Activated CD4-positive, alpha-beta T cell treated with anti-CD3 and anti-CD28 coated beads for 1 hour (primary cell): ENCODE results near the gene CPNE6.
"Not testable (repeated sequence)": the region's sequence is repeated elsewhere in the genome, so short reads cannot be mapped to it uniquely, and the experiment has no call there.

Experiments
- DNase-seq: peaks from one replicate; pipeline ENCODE4 v3.0.0-alpha.2; 2020

CPNE6 gene

GRCh38 chr14:24071144-24071697 lies at the start of gene CPNE6:
CPNE6 (plus strand) TSS chr14:24071562; CDS start chr14:24072937, 1,375 bp downstream.
- DNase-seq, result no peak

GRCh38 chr14:24024939-24025418 lies 46.4 kb upstream of the CPNE6 start:
- DNase-seq, result not testable (repeated sequence)

DNA sequence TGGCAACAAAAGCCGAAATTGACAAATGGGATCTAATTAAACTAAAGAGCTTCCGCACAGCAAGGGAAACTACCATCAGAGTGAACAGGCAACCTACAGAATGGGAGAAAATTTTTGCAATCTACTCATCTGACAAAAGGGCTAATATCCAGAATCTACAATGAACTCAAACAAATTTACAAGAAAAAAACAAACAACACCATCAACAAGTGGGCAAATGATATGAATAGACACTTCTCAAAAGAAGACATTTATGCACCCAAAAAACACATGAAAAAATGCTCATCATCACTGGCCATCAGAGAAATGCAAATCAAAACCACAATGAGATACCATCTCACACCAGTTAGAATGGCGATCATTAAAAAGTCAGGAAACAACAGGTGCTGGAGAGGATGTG lies 41.7 kb upstream of the CPNE6 start:
- DNase-seq, result not testable (repeated sequence)

GRCh38 chr14:24031331-24031730 lies 40.0 kb upstream of the CPNE6 start:
- not testable (repeated sequence) for DNase-seq

- DNase-seq, result no peak
Observed at GRCh38 chr14:24032727-24033418, 38.5 kb upstream of the CPNE6 start.

DNA sequence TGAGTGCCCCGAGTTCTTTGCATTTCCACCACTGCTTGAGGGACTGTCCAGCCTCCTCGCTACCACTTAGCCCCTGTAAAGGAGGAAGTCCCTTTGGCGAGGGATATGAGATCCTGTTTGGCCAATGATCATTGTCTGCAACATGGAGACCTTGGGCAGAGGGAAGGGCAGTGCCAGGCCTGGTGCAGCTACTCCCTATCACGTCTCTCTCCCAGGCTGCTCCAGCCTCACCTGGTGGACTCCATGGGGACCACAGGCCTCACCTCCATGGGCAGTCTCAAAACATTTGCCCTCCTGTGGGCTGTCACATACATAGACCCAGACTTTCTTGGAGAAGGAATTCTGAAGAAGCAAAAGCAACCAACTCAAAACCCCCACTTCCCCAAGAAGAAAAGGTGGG lies 35.6 kb upstream of the CPNE6 start:
- DNase-seq, result not testable (repeated sequence)

- DNase-seq, result peak; percentile 43
Observed at GRCh38 chr14:24036169-24036962, 35.0 kb upstream of the CPNE6 start.

DNA sequence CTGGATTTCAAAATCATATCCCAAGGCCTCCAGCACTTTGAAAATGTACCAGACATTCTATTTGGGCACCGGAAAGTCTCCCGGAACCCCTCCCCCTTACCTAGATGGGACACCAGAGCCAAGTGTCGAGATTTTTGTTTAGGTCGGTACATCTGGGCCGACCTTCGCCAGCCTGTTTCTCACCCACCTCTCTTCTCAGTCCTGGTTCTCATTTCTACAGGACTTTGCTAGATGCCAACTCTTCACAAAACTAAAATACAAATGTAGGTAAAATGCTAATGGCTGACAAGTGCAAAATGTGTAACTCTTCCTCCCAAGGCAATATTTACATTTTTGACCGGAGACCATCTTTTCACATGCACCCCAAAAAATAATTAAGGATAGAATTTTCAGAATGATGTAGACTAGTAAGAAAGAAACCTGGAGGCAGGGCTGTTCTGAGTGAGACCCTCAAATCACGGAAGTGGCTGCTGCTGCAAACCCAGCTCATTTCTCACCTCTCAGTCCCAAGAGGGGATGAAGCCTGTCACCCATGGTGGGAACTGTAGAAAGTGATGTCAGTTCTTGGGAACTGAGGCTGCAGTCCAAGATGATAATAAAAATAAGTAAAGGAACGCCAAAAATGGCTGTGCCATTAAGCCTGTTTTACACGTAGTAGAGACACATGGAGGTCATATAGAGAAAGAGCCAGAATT lies 34.3 kb upstream of the CPNE6 start:
- not testable (repeated sequence) for DNase-seq

DNA sequence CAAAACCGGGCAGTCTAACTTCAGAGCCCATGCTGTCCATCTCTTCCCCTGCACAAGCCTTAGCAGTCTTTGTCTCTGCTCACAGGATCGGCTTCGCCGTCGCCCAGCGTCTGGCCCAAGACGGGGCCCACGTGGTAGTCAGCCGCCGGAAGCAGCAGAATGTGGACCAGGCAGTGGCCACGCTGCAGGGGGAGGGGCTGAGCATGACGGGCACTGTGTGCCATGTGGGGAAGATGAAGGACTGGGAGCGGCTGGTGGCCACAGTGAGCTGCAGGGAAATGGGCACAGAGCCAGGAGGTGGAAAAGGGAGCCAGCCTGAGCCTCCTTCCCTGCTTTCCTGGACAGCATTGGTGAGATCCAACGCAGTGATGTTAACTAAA lies 33.7 kb upstream of the CPNE6 start:
- no peak for DNase-seq

- DNase-seq, result no peak
Observed at GRCh38 chr14:24038686-24039085, 32.7 kb upstream of the CPNE6 start.

DNA sequence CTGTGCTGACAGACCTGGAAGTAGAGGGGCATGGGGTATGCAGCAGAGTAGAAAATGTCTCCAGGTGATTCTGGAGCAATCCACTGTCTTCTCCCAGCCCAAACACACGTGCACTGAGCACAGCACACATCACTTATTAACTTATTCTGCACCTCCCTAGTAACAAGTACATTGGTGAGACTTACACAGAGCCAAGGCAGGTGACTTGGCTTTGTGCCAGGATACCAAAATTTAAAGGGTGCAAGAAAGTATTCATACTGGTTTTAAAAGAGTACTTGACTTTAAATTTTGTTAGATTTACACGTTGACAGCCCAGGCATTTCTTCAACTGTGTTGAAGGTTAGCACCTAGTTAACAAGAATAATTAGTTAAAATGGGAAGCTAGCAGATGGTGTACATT lies 30.7 kb upstream of the CPNE6 start:
- no peak for DNase-seq

GRCh38 chr14:24042746-24043145 lies 28.6 kb upstream of the CPNE6 start:
- DNase-seq, result no peak

- DNase-seq, result not testable (repeated sequence)
Observed at GRCh38 chr14:24049002-24049401, 22.4 kb upstream of the CPNE6 start.

- DNase-seq, result not testable (repeated sequence)
Observed at GRCh38 chr14:24050753-24051152, 20.6 kb upstream of the CPNE6 start.

DNA sequence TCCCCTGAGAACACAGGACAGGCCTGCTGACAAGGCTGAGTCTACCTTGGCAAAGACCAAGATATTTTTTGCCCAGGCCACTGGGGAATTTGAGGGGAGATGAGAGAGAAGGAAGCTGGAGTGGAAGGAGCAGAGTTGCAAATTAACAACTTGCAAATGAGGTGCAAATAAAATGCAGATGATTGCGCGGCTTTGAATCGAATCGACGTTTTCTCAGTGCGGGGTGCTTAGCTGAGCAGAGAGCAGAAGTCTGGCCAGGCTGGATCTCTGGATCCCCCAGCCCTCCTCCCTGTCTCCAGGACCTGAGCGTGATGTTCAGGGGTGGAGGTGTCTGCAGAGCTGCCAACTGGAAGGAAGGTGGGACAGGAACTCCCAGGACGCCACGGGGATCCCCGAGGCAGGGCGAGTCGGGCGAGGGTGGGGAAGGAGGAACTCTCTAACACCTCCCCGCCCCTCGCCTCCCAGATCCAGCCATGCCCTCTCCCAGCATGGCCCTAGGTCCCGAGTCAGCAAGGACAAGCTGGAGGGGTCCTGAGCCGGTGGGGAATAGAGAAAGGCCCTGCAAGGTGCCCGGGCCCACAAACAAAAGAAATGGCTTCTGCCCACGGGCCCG lies 20.1 kb upstream of the CPNE6 start:
- no peak for DNase-seq

- DNase-seq, result peak; percentile 43
Observed at GRCh38 chr14:24051789-24052655, 19.3 kb upstream of the CPNE6 start, which contains the start of gene CARMIL3. CARMIL3 (plus strand) TSS chr14:24052009; CDS start chr14:24052154, 145 bp downstream.

DNA sequence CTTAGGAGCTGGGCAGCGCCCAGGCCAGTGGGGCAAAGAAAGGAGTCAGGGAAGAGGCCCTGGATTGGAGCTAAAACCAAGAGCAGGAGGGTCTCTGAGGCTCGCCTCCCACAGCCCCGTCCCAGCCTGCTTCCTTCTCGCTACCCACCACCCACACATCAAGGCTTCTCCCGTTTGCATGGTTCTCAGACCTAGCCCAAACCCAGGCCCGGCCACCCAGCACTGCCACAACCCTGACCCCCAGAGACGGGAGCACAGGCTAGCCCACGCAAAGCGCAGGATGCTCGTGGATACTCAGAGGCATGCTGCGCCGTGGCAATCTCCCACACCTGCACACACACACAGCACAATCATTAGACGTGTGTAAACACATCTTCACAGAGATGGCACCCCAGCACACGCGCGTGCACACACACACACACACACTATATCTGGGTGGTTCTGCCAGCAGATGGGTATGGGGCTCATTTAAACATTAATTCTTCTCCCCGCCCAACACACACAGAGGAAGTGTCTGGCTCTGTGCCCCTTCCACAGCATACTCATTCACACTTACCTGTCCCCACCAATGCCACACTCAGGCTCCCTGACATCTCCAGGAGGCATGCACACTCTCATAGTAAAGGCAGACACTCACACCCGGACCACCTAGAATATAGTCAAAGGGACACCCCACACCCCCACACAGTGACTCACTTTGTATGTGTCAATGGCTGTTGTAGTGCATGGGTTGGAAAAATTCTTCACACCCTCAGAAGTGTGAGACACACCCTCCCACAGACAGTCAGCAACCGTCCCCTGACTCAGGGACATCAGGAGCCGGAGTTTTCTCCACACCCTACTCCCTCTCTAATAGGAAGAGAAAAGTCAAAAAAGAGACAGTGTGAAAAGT lies 18.5 kb upstream of the CPNE6 start:
- peak; percentile 20 for DNase-seq

- no peak for DNase-seq
Observed at GRCh38 chr14:24053548-24054323, 17.6 kb upstream of the CPNE6 start.

GRCh38 chr14:24054324-24054641 lies 17.1 kb upstream of the CPNE6 start:
- DNase-seq, result no peak

DNA sequence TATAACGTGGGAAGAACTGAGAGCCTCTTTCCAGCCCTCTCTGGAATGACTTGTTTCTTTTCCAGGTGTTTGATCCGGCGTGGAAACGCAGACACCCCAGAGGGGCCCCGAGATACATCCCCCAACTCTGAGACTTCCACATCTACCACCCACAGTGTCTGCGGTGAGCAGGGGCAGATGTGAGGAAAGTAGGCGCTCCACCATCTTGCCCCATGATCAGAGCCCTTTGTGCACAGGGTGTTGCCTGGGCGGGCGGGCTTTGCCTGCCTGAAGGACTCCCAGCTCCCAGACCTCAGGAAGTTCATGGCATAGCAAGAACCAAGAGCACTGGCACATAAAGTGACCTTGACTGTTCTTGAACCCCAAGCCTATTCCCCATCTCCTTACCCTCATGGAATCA lies 16.7 kb upstream of the CPNE6 start:
- DNase-seq, result no peak
